Peyer's patch (tissue), 4 donors: ENCODE results near the gene EREG. TPM values are rescaled to one million over a fixed set of nuclear protein-coding genes. Genes with fewer than 3 reads are reported as not detected.

Experiments used
- DNase-seq, 3 donors: peaks; one replicate each; pipeline ENCODE4 v3.0.0-alpha.2; 2017 to 2019
- H3K27ac ChIP-seq, 4 donors: fragments of 200-600 bp; sonication (generic); one replicate each; pipeline ENCODE4 v1.5.1; 2016 to 2019
- H3K27me3 ChIP-seq, 2 donors: fragments of 200-600 bp; sonication (generic); one replicate each; pipeline ENCODE4 v1.5.1; 2019
- H3K36me3 ChIP-seq, 3 donors: fragments of 200-600 bp; sonication (generic); one replicate each; pipeline ENCODE4 v1.5.1; 2016 to 2019
- H3K4me1 ChIP-seq, 4 donors: fragments of 200-600 bp; sonication (generic); one replicate each; pipeline ENCODE4 v1.5.1; 2016 to 2019
- H3K4me3 ChIP-seq, 4 donors: fragments of 200-600 bp; sonication (generic); 1 replicate in 3 of 4; 2 replicates in 1 of 4; pipeline ENCODE4 v1.5.1; 2016 to 2019; ENCODE audit warnings: mild to moderate bottlenecking in 1 of 4
- H3K9me3 ChIP-seq, 4 donors: fragments of 200-600 bp; sonication (generic); one replicate each; pipeline ENCODE4 v1.5.1; 2016 to 2019; ENCODE audit warnings: mild to moderate bottlenecking in 1 of 4
- POLR2A ChIP-seq, 2 donors: fragments of 450-650 bp; IDR thresholded peaks; one replicate each; pipeline ENCODE4 v1.5.1; 2017; ENCODE audit warnings: antibody characterized with exemption in 2 of 2, mild to moderate bottlenecking in 2 of 2, moderate library complexity in 2 of 2
- total RNA-seq, 4 donors: library from RNA; depleted of rRNA; stranded (reverse); fragments of >200 nt; gene quantifications; one replicate each; pipeline ENCODE4 v1.1.0, GENCODE V29; 2016
- TF ChIP-seq, protein P1 (sequence below), 6 experiments: fragments of 450-650 bp in 4 of 6; fragments of 200-600 bp in 2 of 6; sonication (generic) in 1 of 6; IDR thresholded peaks; one replicate each; pipeline ENCODE4 v1.5.1; 2017 to 2019; ENCODE audit warnings: antibody characterized with exemption in 6 of 6, mild to moderate bottlenecking in 3 of 6, moderate library complexity in 1 of 6

Gene EREG
- total RNA-seq, 4 donors from 2014 or later, result 1.1 to 2.8 (median 1.7) TPM; not detected in 1

DNA sequence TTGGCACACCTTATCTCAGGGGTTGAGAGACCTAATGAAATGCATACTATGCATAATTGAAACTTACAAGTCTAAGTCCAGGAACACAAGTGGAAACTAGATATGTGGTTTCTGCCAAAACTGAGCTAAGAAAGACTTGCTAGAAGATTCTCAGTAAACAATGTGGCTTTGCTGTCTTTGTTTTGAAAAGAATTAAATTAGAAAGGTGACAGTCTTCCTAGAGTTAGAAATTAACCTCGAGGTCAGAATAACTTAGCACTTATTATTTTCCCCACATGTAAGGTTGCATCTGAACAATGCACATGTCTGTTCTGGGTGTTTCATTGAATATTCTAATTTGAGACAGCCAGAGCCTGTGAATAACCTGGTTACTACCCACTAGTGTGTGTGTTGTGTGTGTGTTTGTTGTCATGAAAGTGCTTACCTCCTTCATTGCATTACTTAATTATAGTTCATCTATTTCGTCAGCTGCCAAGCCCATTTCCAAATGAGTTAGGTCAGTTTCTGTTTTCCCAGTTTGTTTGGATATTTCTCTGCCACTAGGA, 1.5 kb downstream of the EREG start:
- H3K4me1 ChIP-seq, result peaks cover 0 to 20% (median 0%) of the 10 kb centered on the region in 4 donors
- peak overlapping the region in 1 of 4 donors; percentile 6 for H3K27ac ChIP-seq
- H3K36me3 ChIP-seq, result no peaks in the 10 kb centered on the region
- no peaks in the 10 kb centered on the region for H3K9me3 ChIP-seq
- no peak for DNase-seq
- no peaks in the 10 kb centered on the region for H3K27me3 ChIP-seq
- H3K4me3 ChIP-seq, result peak overlapping the region in 2 of 4 donors; percentile 57 to 59
- no peak for TF ChIP-seq POLR2A (IDR thresholded peaks at IDR 0.05)
- TF ChIP-seq, protein P1, sequence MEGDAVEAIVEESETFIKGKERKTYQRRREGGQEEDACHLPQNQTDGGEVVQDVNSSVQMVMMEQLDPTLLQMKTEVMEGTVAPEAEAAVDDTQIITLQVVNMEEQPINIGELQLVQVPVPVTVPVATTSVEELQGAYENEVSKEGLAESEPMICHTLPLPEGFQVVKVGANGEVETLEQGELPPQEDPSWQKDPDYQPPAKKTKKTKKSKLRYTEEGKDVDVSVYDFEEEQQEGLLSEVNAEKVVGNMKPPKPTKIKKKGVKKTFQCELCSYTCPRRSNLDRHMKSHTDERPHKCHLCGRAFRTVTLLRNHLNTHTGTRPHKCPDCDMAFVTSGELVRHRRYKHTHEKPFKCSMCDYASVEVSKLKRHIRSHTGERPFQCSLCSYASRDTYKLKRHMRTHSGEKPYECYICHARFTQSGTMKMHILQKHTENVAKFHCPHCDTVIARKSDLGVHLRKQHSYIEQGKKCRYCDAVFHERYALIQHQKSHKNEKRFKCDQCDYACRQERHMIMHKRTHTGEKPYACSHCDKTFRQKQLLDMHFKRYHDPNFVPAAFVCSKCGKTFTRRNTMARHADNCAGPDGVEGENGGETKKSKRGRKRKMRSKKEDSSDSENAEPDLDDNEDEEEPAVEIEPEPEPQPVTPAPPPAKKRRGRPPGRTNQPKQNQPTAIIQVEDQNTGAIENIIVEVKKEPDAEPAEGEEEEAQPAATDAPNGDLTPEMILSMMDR (IDR thresholded peaks at IDR 0.05), result no peak

DNA sequence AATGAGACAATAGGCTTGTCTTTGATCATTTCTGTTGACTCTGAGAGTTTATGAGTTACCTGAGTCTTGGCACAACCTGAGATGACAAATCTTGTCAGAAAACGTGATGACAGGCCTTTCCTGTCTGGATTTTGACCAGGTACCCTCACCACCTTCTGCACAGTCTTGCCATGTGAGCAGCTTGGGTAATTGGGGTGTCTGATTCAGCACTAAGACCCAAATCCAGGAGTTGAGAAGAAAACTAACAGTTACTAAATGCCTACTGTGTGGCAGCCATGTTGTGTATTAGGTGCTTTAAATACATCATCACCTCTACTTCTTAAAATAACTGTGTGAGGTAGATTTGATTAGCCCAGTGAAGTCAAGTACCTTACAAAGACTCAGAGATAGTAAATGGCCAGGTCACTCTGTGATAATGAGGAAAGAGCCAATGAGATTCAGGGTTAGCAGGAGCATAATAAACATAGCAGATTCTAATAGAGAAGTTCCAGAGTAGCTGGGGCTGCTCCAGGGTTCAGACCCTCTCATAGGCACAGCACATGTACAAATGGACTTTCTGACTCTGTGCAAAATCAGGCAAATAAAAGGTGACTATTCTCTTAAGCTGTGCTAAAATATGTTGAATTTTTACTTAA, 2.8 kb downstream of the EREG start:
- H3K27ac ChIP-seq, result no peak overlapping the region
- no peaks in the 10 kb centered on the region for H3K9me3 ChIP-seq
- no peak overlapping the region for H3K4me3 ChIP-seq
- DNase-seq, result no peak
- H3K36me3 ChIP-seq, result no peaks in the 10 kb centered on the region
- no peaks in the 10 kb centered on the region for H3K27me3 ChIP-seq
- TF ChIP-seq, protein P1 (IDR thresholded peaks at IDR 0.05), result no peak
- no peak for TF ChIP-seq POLR2A (IDR thresholded peaks at IDR 0.05)
- peaks cover 0 to 20% (median 0%) of the 10 kb centered on the region in 4 donors for H3K4me1 ChIP-seq

DNA sequence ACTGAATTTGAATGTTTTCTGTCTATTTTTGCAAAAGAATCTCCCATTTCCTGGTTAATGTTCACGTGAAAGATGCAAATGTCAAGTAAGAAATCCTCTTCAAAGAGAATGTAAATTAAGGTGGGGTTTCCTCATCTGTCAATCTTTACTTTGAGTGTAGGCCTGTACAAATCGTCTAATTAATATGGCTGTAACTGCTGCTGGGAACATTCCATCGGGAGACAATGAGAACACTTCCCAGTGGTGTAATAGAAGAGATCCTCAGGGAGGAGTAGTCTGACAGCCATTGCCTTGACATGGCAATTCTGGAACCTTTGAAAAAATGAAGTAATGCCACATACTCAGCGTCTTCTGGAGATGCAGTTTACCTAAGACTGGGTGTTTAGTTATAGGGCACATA, 3.7 kb downstream of the EREG start:
- DNase-seq, result no peak
- TF ChIP-seq, protein P1 (IDR thresholded peaks at IDR 0.05), result no peak
- no peak for TF ChIP-seq POLR2A (IDR thresholded peaks at IDR 0.05)
- Histone ChIP-seq H3K9me3 (no peaks in the 10 kb centered on the region), H3K27me3 (no peaks in the 10 kb centered on the region), H3K4me1 (peaks cover 0 to 20% (median 0%) of the 10 kb centered on the region in 4 donors), H3K27ac (no peak overlapping the region), H3K4me3 (no peak overlapping the region), H3K36me3 (no peaks in the 10 kb centered on the region)

DNA sequence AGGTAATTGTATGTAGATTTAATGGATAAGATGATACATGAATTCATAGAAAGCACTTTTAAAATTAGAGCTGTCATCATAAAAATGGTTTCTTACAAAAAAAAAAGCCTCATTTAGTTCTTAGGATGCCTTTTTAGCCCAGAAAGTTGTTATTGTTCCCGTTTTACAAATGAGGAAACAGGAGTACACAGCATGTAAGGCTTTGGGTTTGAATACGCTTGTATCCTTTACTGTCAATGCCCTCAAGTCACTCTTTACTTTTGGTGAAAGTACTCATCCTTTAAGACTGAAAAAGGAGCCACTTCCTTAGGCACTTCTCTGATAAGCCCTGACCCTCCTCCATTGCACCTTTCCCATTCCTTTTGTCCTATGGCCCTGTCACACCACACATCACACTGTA, 4.9 kb downstream of the EREG start:
- Histone ChIP-seq H3K27ac (no peak overlapping the region), H3K9me3 (no peaks in the 10 kb centered on the region), H3K36me3 (no peaks in the 10 kb centered on the region), H3K4me1 (peaks cover 0 to 19% (median 0%) of the 10 kb centered on the region in 4 donors), H3K4me3 (no peak overlapping the region), H3K27me3 (no peaks in the 10 kb centered on the region)
- no peak for TF ChIP-seq POLR2A (IDR thresholded peaks at IDR 0.05)
- TF ChIP-seq, protein P1 (IDR thresholded peaks at IDR 0.05), result no peak
- DNase-seq, result no peak

DNA sequence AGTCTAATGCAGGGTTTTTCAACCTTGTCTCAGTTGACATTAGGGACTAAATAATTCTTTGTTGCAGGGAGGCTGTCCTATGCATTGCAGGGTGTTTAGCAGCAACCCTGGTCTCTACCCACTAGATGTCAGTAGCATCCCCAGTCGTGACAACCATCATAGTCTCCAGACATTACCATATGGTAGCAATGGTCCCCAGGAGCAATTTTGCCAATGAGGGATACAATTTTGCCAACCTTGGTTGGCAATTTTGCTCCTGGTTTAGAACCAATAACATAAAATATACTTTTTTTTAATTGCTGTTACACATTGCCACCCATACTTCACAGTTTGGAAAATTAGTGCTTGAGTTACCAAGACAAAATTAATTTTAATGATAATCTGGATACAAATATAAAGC, 6.0 kb downstream of the EREG start:
- Histone ChIP-seq H3K4me3 (no peak overlapping the region), H3K27ac (no peak overlapping the region), H3K27me3 (no peaks in the 10 kb centered on the region), H3K9me3 (no peaks in the 10 kb centered on the region), H3K4me1 (peaks cover 0 to 15% (median 0%) of the 10 kb centered on the region in 4 donors), H3K36me3 (no peaks in the 10 kb centered on the region)
- TF ChIP-seq, protein P1 (IDR thresholded peaks at IDR 0.05), result peak in 4 of 6 experiments; percentile 42 to 81 (median 70)
- TF ChIP-seq POLR2A (IDR thresholded peaks at IDR 0.05), result no peak
- DNase-seq, result peak in 1 of 3 donors; percentile 68
